ENCODE measurements around the gene AP4B1. TPM values are rescaled to one million over a fixed set of nuclear protein-coding genes. Genes with fewer than 3 reads are reported as not detected.

Gene AP4B1
- total and polyA plus RNA-seq, 2 of the 13 experiments (the other 11 are each of a cell fraction or from before 2014, with no cell fraction given): 8.5 to 12.0 TPM

- TF ChIP-seq SAP130 (CRISPR knock-in tag; IDR thresholded peaks at IDR 0.05; ENCODE audit: low read depth) (peak; percentile 99), RFXANK (CRISPR knock-in tag; IDR thresholded peaks at IDR 0.05) (0 out of 2 replicates have a peak, but pooled peaks have one; percentile 57), BRD4 (CRISPR knock-in tag; IDR thresholded peaks at IDR 0.05) (peak; percentile 77; the same call in 1 of the 2 replicates), ASH2L (IDR thresholded peaks at IDR 0.05; ENCODE audit: insufficient read length, low read depth, low read length) (peak; percentile 57), MAFG (CRISPR knock-in tag; IDR thresholded peaks at IDR 0.05) (no peak), NFATC3 (CRISPR knock-in tag; IDR thresholded peaks at IDR 0.05) (no peak; the same call in 1 of the 2 replicates), SALL1 (CRISPR knock-in tag; IDR thresholded peaks at IDR 0.05) (peak; percentile 83), ESRRA (CRISPR knock-in tag; IDR thresholded peaks at IDR 0.05; ENCODE audit: low read depth) (peak; percentile 74; the same call in 1 of the 2 replicates), ZNF749 (CRISPR knock-in tag; IDR thresholded peaks at IDR 0.05; ENCODE audit: borderline replicate concordance) (peak; percentile 86; the same call in 1 of the 2 replicates), ZNF772 (CRISPR knock-in tag; IDR thresholded peaks at IDR 0.05) (peak; percentile 68; the same call in 1 of the 2 replicates), DMTF1 (CRISPR knock-in tag; IDR thresholded peaks at IDR 0.05) (no peak), POGK (CRISPR knock-in tag; conservative IDR thresholded peaks at IDR 0.05) (peak; percentile 94), CERS6 (CRISPR knock-in tag; IDR thresholded peaks at IDR 0.05) (no peak), GMEB2 (CRISPR knock-in tag; IDR thresholded peaks at IDR 0.05; ENCODE audit: low read depth) (peak; percentile 49; the same call in 1 of the 2 replicates), IRF9 (CRISPR knock-in tag; IDR thresholded peaks at IDR 0.05; ENCODE audit: borderline replicate concordance) (peak; percentile 15; the same call in 1 of the 2 replicates), ZNF619 (CRISPR knock-in tag; IDR thresholded peaks at IDR 0.05) (peak; percentile 84; the same call in 1 of the 2 replicates), ZNF232 (CRISPR knock-in tag; IDR thresholded peaks at IDR 0.05; ENCODE audit: borderline replicate concordance) (peak; percentile 91; the same call in 1 of the 2 replicates), ZNF703 (CRISPR knock-in tag; IDR thresholded peaks at IDR 0.05; ENCODE audit: borderline replicate concordance) (peak; percentile 51; the same call in 1 of the 2 replicates), PTBP1 (IDR thresholded peaks at IDR 0.05; ENCODE audit: low read depth, low read length, poor library complexity, severe bottlenecking) (peak; percentile 88), ATF7-NPFF (CRISPR knock-in tag; IDR thresholded peaks at IDR 0.05; ENCODE audit: low read depth) (peak; percentile 82), MXI1 (IDR thresholded peaks at IDR 0.05; ENCODE audit: borderline replicate concordance, low read depth, low read length) (peak; percentile 88; the same call in 2 of the 3 replicates)
Measured at GRCh38 chr1:113904674-113905434, at the start of gene AP4B1, which contains the start of gene DCLRE1B (continued).

All from HepG2 (cell line).